SK-N-SH treated with all-trans-retinoic acid at 6 μM for 48 hours (cell line): ENCODE data around the gene COLGALT1.

Experiments used
- BACH2 ChIP-seq: fragments of 250-450 bp; sonication (Bioruptor Pico); IDR thresholded peaks from 2 replicates; pipeline ENCODE4 v1.9.0; 2021; ENCODE audit warnings: mild to moderate bottlenecking, borderline replicate concordance
- ESRRG ChIP-seq: fragments of 250-450 bp; sonication (Bioruptor Pico); IDR thresholded peaks from 2 replicates; pipeline ENCODE4 v1.6.1; 2021; ENCODE audit warnings: mild to moderate bottlenecking
- ISL1 ChIP-seq: fragments of 250-450 bp; sonication (Bioruptor Pico); IDR thresholded peaks from 2 replicates; pipeline ENCODE4 v2.1.2; 2022; ENCODE audit warnings: mild to moderate bottlenecking, moderate library complexity
- SNAI2 ChIP-seq: fragments of 250-450 bp; sonication (Bioruptor Pico); IDR thresholded peaks from 2 replicates; pipeline ENCODE4 v1.5.0; 2020; ENCODE audit warnings: mild to moderate bottlenecking, moderate library complexity
- ZC3H10 ChIP-seq: fragments of 250-450 bp; sonication (Bioruptor Pico); IDR thresholded peaks from 2 replicates; pipeline ENCODE4 v1.5.1; 2021; ENCODE audit warnings: mild to moderate bottlenecking, moderate library complexity
- ZFP30 ChIP-seq: fragments of 450-650 bp; formaldehyde crosslinking; IDR thresholded peaks from 2 replicates; pipeline ENCODE4 v1.5.0; 2022; ENCODE audit warnings: mild to moderate bottlenecking, moderate library complexity
- ZNF565 ChIP-seq: fragments of 450-650 bp; formaldehyde crosslinking; conservative IDR thresholded peaks from 2 replicates; pipeline ENCODE4 v1.5.0; 2020; ENCODE audit warnings: low read depth, mild to moderate bottlenecking, moderate library complexity
- ZNF70 ChIP-seq: fragments of 450-650 bp; formaldehyde crosslinking; IDR thresholded peaks from 2 replicates; pipeline ENCODE4 v1.5.0; 2020; ENCODE audit warnings: mild to moderate bottlenecking, moderate library complexity
- TF ChIP-seq, protein P1 (sequence below): fragments of 250-450 bp; sonication (Bioruptor Pico); IDR thresholded peaks from 2 replicates; pipeline ENCODE4 v1.8.0; 2020; ENCODE audit warnings: mild to moderate bottlenecking, moderate library complexity, borderline replicate concordance
- TF ChIP-seq, protein P2 (sequence below): fragments of 250-450 bp; sonication (Bioruptor Pico); IDR thresholded peaks from 2 replicates; pipeline ENCODE4 v1.5.0; 2020; ENCODE audit warnings: mild to moderate bottlenecking, moderate library complexity
- TF ChIP-seq, protein P3 (sequence below): fragments of 250-450 bp; sonication (Bioruptor Pico); IDR thresholded peaks from 2 replicates; pipeline ENCODE4 v1.5.1; 2020; ENCODE audit warnings: low read depth, mild to moderate bottlenecking, moderate library complexity

DNA sequence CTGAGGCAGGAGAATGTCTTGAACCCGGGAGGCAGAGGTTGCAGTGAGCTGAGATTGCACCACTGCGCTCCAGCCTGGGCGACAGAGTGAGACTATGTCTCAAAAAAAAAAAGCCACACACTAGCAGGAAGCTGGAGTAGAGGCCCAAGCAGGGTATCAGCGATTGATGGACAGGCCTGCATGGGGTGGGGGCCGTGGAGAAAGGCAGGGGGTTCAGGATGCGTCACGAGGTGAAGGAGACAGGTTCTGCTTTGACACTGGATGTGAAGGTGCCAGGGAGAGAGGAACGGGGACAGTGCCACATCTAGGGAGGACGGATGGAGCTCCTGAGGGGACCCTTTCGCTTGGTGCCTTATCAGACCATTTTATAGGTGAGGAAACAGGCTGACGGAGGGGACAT is 7.1 kb downstream of the COLGALT1 start:
- TF ChIP-seq ZFP30 (CRISPR knock-in tag): no peak
- TF ChIP-seq, protein P1, sequence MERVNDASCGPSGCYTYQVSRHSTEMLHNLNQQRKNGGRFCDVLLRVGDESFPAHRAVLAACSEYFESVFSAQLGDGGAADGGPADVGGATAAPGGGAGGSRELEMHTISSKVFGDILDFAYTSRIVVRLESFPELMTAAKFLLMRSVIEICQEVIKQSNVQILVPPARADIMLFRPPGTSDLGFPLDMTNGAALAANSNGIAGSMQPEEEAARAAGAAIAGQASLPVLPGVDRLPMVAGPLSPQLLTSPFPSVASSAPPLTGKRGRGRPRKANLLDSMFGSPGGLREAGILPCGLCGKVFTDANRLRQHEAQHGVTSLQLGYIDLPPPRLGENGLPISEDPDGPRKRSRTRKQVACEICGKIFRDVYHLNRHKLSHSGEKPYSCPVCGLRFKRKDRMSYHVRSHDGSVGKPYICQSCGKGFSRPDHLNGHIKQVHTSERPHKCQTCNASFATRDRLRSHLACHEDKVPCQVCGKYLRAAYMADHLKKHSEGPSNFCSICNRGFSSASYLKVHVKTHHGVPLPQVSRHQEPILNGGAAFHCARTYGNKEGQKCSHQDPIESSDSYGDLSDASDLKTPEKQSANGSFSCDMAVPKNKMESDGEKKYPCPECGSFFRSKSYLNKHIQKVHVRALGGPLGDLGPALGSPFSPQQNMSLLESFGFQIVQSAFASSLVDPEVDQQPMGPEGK: no peak
- TF ChIP-seq SNAI2 (CRISPR knock-in tag): no peak
- TF ChIP-seq ZNF70 (CRISPR knock-in tag): no peak
- TF ChIP-seq ESRRG (CRISPR knock-in tag): no peak
- no peak for TF ChIP-seq ISL1 (CRISPR knock-in tag)
- no peak for TF ChIP-seq ZNF565 (CRISPR knock-in tag)
- TF ChIP-seq ZC3H10 (CRISPR knock-in tag): no peak
- TF ChIP-seq, protein P2, sequence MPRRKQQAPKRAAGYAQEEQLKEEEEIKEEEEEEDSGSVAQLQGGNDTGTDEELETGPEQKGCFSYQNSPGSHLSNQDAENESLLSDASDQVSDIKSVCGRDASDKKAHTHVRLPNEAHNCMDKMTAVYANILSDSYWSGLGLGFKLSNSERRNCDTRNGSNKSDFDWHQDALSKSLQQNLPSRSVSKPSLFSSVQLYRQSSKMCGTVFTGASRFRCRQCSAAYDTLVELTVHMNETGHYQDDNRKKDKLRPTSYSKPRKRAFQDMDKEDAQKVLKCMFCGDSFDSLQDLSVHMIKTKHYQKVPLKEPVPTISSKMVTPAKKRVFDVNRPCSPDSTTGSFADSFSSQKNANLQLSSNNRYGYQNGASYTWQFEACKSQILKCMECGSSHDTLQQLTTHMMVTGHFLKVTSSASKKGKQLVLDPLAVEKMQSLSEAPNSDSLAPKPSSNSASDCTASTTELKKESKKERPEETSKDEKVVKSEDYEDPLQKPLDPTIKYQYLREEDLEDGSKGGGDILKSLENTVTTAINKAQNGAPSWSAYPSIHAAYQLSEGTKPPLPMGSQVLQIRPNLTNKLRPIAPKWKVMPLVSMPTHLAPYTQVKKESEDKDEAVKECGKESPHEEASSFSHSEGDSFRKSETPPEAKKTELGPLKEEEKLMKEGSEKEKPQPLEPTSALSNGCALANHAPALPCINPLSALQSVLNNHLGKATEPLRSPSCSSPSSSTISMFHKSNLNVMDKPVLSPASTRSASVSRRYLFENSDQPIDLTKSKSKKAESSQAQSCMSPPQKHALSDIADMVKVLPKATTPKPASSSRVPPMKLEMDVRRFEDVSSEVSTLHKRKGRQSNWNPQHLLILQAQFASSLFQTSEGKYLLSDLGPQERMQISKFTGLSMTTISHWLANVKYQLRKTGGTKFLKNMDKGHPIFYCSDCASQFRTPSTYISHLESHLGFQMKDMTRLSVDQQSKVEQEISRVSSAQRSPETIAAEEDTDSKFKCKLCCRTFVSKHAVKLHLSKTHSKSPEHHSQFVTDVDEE (CRISPR knock-in tag): no peak
- no peak for TF ChIP-seq BACH2 (CRISPR knock-in tag)
- TF ChIP-seq, protein P3, sequence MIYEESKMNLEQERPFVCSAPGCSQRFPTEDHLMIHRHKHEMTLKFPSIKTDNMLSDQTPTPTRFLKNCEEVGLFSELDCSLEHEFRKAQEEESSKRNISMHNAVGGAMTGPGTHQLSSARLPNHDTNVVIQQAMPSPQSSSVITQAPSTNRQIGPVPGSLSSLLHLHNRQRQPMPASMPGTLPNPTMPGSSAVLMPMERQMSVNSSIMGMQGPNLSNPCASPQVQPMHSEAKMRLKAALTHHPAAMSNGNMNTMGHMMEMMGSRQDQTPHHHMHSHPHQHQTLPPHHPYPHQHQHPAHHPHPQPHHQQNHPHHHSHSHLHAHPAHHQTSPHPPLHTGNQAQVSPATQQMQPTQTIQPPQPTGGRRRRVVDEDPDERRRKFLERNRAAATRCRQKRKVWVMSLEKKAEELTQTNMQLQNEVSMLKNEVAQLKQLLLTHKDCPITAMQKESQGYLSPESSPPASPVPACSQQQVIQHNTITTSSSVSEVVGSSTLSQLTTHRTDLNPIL (CRISPR knock-in tag): no peak
